Neural progenitor cell (in vitro differentiated cells): ENCODE measurements around the gene ALK. TPM values are rescaled to one million over a fixed set of nuclear protein-coding genes. Genes with fewer than 3 reads are reported as not detected.

Source experiments
- DNase-seq: peaks from one replicate; pipeline ENCODE4 v3.0.0-alpha.2; 2016; ENCODE audit warnings: low spot score
- H2AFZ ChIP-seq: fragments of 200-600 bp; sonication (generic); replicated peaks from 2 replicates; pipeline ENCODE4 v1.6.1; 2016; ENCODE audit warnings: antibody characterized with exemption
- H3F3A ChIP-seq: fragments of 200-600 bp; sonication (generic); 2 replicates; pipeline ENCODE4 v1.6.1; 2016; ENCODE audit warnings: antibody characterized with exemption, low read depth
- H3K27ac ChIP-seq: fragments of 200-600 bp; sonication (generic); 2 replicates; pipeline ENCODE4 v1.5.1; 2016; ENCODE audit warnings: mild to moderate bottlenecking
- H3K27me3 ChIP-seq: fragments of 200-600 bp; sonication (generic); 2 replicates; pipeline ENCODE4 v1.6.1; 2016; ENCODE audit warnings: mild to moderate bottlenecking, moderate library complexity
- H3K36me3 ChIP-seq: fragments of 200-600 bp; sonication (generic); 2 replicates; pipeline ENCODE4 v1.5.1; 2016
- H3K4me1 ChIP-seq: fragments of 200-600 bp; sonication (generic); 2 replicates; pipeline ENCODE4 v1.6.1; 2016; ENCODE audit warnings: mixed run types
- H3K4me2 ChIP-seq: fragments of 200-600 bp; sonication (generic); 2 replicates; pipeline ENCODE4 v1.6.1; 2016
- H3K4me3 ChIP-seq: fragments of 200-600 bp; sonication (generic); 2 replicates; pipeline ENCODE4 v1.5.1; 2016
- H3K79me2 ChIP-seq: fragments of 200-600 bp; sonication (generic); 2 replicates; pipeline ENCODE4 v1.6.1; 2016; ENCODE audit warnings: low read depth
- H3K9ac ChIP-seq: fragments of 200-600 bp; sonication (generic); 2 replicates; pipeline ENCODE4 v1.6.1; 2016
- H3K9me3 ChIP-seq: fragments of 200-600 bp; sonication (generic); 2 replicates; pipeline ENCODE4 v1.5.1; 2016; ENCODE audit warnings: low read depth
- H4K20me1 ChIP-seq: fragments of 200-600 bp; sonication (generic); 2 replicates; pipeline ENCODE4 v1.6.1; 2016; ENCODE audit warnings: low read depth
- H3K27ac Mint-ChIP-seq: 3 replicates; pipeline ENCODE4 v1.8.0; 2021; ENCODE audit warnings: mixed read lengths
- H3K27me3 Mint-ChIP-seq: 2 replicates; pipeline ENCODE4 v1.8.0; 2022; ENCODE audit warnings: low read depth, mild to moderate bottlenecking, inconsistent platforms, moderate library complexity, mixed read lengths; ENCODE audit not compliant: insufficient read depth
- H3K36me3 Mint-ChIP-seq: 3 replicates; pipeline ENCODE4 v1.8.0; 2021; ENCODE audit warnings: mixed read lengths
- H3K4me1 Mint-ChIP-seq: 3 replicates; pipeline ENCODE4 v1.8.0; 2021; ENCODE audit warnings: mixed read lengths
- H3K4me3 Mint-ChIP-seq: 3 replicates; pipeline ENCODE4 v1.8.0; 2021; ENCODE audit warnings: mild to moderate bottlenecking, moderate library complexity, mixed read lengths
- H3K9me3 Mint-ChIP-seq: 3 replicates; pipeline ENCODE4 v1.8.0; 2020; ENCODE audit warnings: mixed read lengths
- EZH2 ChIP-seq: fragments of 200-600 bp; sonication (generic); IDR thresholded peaks from 2 replicates; pipeline ENCODE4 v1.6.1; 2017; ENCODE audit warnings: antibody characterized with exemption, mild to moderate bottlenecking, moderate library complexity
- EZH2phosphoT487 ChIP-seq: fragments of 200-600 bp; sonication (generic); IDR thresholded peaks from 2 replicates; pipeline ENCODE4 v1.6.1; 2017; ENCODE audit warnings: antibody characterized with exemption
- total RNA-seq: library from RNA; depleted of rRNA; stranded (reverse); fragments of >200 nt; gene quantifications from 2 replicates; pipeline ENCODE4 v1.2.3, GENCODE V29; 2015; ENCODE audit warnings: low replicate concordance
- TF ChIP-seq, protein P1 (sequence below): fragments of 200-600 bp; sonication (generic); IDR thresholded peaks from 2 replicates; pipeline ENCODE4 v1.5.1; 2017; ENCODE audit warnings: antibody characterized with exemption, mild to moderate bottlenecking

The ALK gene
- total RNA-seq, 1 donor from 2014 or later: not detected

DNA sequence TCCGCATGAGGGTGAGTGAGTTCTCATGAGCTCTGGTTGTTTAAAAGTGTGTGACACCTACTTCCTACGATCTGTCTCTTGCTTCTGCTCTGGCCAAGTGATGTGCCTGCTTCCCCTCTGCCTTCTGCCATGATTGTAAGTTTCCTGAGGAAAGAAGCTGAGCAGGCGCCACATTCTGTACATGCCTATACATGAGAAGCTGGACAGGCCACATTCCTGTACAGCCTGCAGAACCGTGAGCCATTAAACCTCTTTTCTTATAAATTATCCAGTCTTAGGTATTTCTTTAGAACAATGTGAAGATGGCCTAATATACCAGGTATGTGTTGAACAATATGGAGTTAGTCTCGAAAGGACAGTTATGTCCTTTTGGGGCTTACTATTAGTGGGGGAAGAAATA is 281.0 kb downstream of the ALK start:
- no peak overlapping the region for H3K4me3 Mint-ChIP-seq
- no peaks in the 10 kb centered on the region for H3F3A ChIP-seq
- no peaks in the 10 kb centered on the region for H3K36me3 Mint-ChIP-seq
- no peaks in the 10 kb centered on the region for H3K9me3 Mint-ChIP-seq
- no peak overlapping the region for H3K4me2 ChIP-seq
- H3K27me3 Mint-ChIP-seq: no peaks in the 10 kb centered on the region
- no peak overlapping the region for H3K9ac ChIP-seq
- no peaks in the 10 kb centered on the region for H3K79me2 ChIP-seq
- no peak for TF ChIP-seq EZH2
- TF ChIP-seq EZH2phosphoT487: no peak
- TF ChIP-seq, protein P1, sequence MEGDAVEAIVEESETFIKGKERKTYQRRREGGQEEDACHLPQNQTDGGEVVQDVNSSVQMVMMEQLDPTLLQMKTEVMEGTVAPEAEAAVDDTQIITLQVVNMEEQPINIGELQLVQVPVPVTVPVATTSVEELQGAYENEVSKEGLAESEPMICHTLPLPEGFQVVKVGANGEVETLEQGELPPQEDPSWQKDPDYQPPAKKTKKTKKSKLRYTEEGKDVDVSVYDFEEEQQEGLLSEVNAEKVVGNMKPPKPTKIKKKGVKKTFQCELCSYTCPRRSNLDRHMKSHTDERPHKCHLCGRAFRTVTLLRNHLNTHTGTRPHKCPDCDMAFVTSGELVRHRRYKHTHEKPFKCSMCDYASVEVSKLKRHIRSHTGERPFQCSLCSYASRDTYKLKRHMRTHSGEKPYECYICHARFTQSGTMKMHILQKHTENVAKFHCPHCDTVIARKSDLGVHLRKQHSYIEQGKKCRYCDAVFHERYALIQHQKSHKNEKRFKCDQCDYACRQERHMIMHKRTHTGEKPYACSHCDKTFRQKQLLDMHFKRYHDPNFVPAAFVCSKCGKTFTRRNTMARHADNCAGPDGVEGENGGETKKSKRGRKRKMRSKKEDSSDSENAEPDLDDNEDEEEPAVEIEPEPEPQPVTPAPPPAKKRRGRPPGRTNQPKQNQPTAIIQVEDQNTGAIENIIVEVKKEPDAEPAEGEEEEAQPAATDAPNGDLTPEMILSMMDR: no peak
- no peaks in the 10 kb centered on the region for H3K36me3 ChIP-seq
- no peaks in the 10 kb centered on the region for H3K27me3 ChIP-seq
- peaks cover 7% of the 10 kb centered on the region for H3K4me1 Mint-ChIP-seq
- no peak for DNase-seq
- H3K4me1 ChIP-seq: no peaks in the 10 kb centered on the region
- H3K9me3 ChIP-seq: no peaks in the 10 kb centered on the region
- H4K20me1 ChIP-seq: no peaks in the 10 kb centered on the region
- H2AFZ ChIP-seq: no peak overlapping the region
- no peak overlapping the region for H3K4me3 ChIP-seq
- H3K27ac ChIP-seq: no peak overlapping the region
- no peak overlapping the region for H3K27ac Mint-ChIP-seq

DNA sequence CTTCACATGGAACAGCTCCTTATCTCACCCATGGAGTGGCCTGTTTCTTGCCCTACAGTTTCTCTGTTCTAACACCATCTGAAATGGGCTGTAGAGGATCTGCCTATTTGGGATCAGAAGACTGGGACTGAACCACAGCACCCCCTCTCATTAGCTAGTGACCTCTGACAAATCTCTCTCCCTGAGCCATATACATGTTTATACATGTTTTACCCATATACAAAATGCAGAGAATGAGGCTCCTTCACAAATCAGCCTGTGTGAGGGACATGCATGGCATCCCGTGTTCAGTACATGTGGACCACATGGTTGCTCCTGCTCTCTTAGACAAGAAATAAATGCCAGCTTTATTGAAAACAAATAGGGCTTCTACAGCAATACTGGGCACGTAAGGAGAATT is 282.7 kb downstream of the ALK start:
- DNase-seq: no peak
- Mint-ChIP-seq H3K4me3 (no peak overlapping the region), H3K4me1 (peaks cover 7% of the 10 kb centered on the region), H3K27me3 (no peaks in the 10 kb centered on the region), H3K36me3 (no peaks in the 10 kb centered on the region), H3K9me3 (peaks cover 3% of the 10 kb centered on the region), H3K27ac (no peak overlapping the region)
- Histone ChIP-seq H4K20me1 (no peaks in the 10 kb centered on the region), H2AFZ (no peak overlapping the region), H3K4me3 (no peak overlapping the region), H3K27me3 (no peaks in the 10 kb centered on the region), H3K4me2 (no peak overlapping the region), H3F3A (no peaks in the 10 kb centered on the region), H3K27ac (no peak overlapping the region), H3K79me2 (no peaks in the 10 kb centered on the region), H3K36me3 (no peaks in the 10 kb centered on the region), H3K9me3 (no peaks in the 10 kb centered on the region), H3K4me1 (no peaks in the 10 kb centered on the region), H3K9ac (no peak overlapping the region)
- no peak for TF ChIP-seq EZH2phosphoT487
- TF ChIP-seq, protein P1: no peak
- no peak for TF ChIP-seq EZH2

DNA sequence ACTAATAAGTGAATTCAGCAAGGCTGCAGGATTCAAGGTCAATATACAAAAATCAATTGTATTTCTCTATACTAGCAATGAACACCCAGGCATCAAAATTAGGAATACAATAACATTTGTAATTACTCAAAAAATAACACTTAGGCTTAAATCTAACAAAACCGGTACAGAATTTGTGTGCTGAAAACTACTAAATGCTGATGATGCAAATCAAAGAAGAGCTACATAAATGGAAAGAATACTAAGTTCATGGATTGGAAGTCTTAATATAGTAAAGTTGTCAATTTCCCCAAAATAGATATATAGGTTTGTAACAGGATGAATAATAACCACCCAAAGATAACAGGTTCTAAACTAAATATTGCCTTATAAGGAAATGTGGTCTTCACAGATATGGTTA is 286.5 kb downstream of the ALK start:
- Histone ChIP-seq H3K4me2 (no peak overlapping the region), H3K4me1 (no peaks in the 10 kb centered on the region), H3K27ac (no peak overlapping the region), H3K27me3 (no peaks in the 10 kb centered on the region), H3K36me3 (no peaks in the 10 kb centered on the region), H3K4me3 (no peak overlapping the region), H2AFZ (no peak overlapping the region), H3K9ac (no peak overlapping the region), H3K79me2 (no peaks in the 10 kb centered on the region), H3K9me3 (no peaks in the 10 kb centered on the region), H3F3A (no peaks in the 10 kb centered on the region), H4K20me1 (no peaks in the 10 kb centered on the region)
- TF ChIP-seq, protein P1: no peak
- TF ChIP-seq EZH2: no peak
- no peak for TF ChIP-seq EZH2phosphoT487
- Mint-ChIP-seq H3K27me3 (no peaks in the 10 kb centered on the region), H3K36me3 (no peaks in the 10 kb centered on the region), H3K9me3 (peaks cover 4% of the 10 kb centered on the region), H3K27ac (no peak overlapping the region), H3K4me1 (no peaks in the 10 kb centered on the region), H3K4me3 (no peak overlapping the region)
- DNase-seq: no peak

DNA sequence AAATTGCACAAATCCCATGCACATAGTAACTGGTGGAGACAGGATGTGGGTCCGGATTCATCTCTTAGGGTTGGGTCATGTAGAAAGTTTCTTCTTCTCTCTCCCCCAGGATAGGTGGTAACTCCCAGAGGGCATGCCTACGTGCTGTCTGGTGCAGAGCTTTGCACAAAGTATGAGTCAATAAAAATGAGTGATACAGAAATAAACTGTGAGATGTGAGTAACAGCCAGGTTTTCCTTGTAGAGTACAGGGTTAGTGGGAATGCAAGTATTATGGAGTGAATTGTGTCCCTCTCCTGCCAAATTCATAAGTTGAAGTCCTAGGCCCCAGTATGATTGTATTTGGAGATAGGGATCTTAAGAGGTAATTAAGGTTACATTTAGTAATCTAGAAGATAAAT is 289.4 kb downstream of the ALK start:
- Histone ChIP-seq H3K9ac (no peak overlapping the region), H3K4me2 (no peak overlapping the region), H4K20me1 (no peaks in the 10 kb centered on the region), H3F3A (no peaks in the 10 kb centered on the region), H3K9me3 (no peaks in the 10 kb centered on the region), H3K4me1 (no peaks in the 10 kb centered on the region), H3K4me3 (no peak overlapping the region), H3K79me2 (no peaks in the 10 kb centered on the region), H2AFZ (no peak overlapping the region), H3K27ac (no peak overlapping the region), H3K36me3 (no peaks in the 10 kb centered on the region), H3K27me3 (no peaks in the 10 kb centered on the region)
- Mint-ChIP-seq H3K27me3 (no peaks in the 10 kb centered on the region), H3K4me3 (no peak overlapping the region), H3K36me3 (no peaks in the 10 kb centered on the region), H3K27ac (no peak overlapping the region), H3K9me3 (peaks cover 4% of the 10 kb centered on the region), H3K4me1 (peaks cover 20% of the 10 kb centered on the region)
- DNase-seq: no peak
- TF ChIP-seq, protein P1: no peak
- no peak for TF ChIP-seq EZH2
- no peak for TF ChIP-seq EZH2phosphoT487
